ENCODE data around the gene DHX9.

DNA sequence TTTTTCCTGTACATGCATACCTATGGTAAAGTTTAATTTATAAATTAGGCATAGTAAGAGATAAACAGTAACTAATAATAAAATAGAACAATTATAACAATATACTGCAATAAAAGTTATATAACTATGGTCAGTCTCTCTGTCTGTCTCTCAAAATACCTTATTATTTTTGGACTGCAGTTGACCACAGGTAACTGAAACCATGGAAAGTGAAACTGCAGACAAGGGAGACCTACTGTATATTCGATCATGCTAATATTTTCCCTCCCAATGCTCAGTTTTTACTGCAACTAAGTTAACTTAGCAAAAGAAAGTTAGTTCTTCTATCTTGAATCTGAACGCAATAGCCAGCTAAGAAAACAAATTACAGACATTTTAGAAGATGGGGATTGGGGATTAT, 12.3 kb upstream of the DHX9 start:
- TF ChIP-seq, protein P1, sequence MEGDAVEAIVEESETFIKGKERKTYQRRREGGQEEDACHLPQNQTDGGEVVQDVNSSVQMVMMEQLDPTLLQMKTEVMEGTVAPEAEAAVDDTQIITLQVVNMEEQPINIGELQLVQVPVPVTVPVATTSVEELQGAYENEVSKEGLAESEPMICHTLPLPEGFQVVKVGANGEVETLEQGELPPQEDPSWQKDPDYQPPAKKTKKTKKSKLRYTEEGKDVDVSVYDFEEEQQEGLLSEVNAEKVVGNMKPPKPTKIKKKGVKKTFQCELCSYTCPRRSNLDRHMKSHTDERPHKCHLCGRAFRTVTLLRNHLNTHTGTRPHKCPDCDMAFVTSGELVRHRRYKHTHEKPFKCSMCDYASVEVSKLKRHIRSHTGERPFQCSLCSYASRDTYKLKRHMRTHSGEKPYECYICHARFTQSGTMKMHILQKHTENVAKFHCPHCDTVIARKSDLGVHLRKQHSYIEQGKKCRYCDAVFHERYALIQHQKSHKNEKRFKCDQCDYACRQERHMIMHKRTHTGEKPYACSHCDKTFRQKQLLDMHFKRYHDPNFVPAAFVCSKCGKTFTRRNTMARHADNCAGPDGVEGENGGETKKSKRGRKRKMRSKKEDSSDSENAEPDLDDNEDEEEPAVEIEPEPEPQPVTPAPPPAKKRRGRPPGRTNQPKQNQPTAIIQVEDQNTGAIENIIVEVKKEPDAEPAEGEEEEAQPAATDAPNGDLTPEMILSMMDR (IDR thresholded peaks at IDR 0.05 in 4 of 5, conservative IDR thresholded peaks at IDR 0.05 in 1 of 5), result no peak
- no peak for TF ChIP-seq POLR2A (IDR thresholded peaks at IDR 0.05)

Measured in gastrocnemius medialis (tissue), 4 donors.